ENCODE data around the gene DEDD.

GRCh38 chr1:161111117-161111516 lies 21.4 kb downstream of the DEDD start:
- TF ChIP-seq CTCF (CRISPR knock-in tag; IDR thresholded peaks at IDR 0.05): no peak
- no peak for TF ChIP-seq ZNF777 (CRISPR knock-in tag; IDR thresholded peaks at IDR 0.05)
- TF ChIP-seq SIN3A (IDR thresholded peaks at IDR 0.05; ENCODE audit: borderline replicate concordance, low read depth, low read length): no peak
- TF ChIP-seq TBL1XR1 (IDR thresholded peaks at IDR 0.05; ENCODE audit: borderline replicate concordance, low read length, partially characterized antibody): no peak
- TF ChIP-seq ATM (IDR thresholded peaks at IDR 0.05; ENCODE audit: borderline replicate concordance): no peak
- TF ChIP-seq ZNF609 (CRISPR knock-in tag; IDR thresholded peaks at IDR 0.05; ENCODE audit: borderline replicate concordance): no peak
- TF ChIP-seq FOXM1 (CRISPR knock-in tag; IDR thresholded peaks at IDR 0.05): no peak
- no peak for TF ChIP-seq TARDBP (CRISPR knock-in tag; IDR thresholded peaks at IDR 0.05)
- TF ChIP-seq NCOA1 (CRISPR knock-in tag; IDR thresholded peaks at IDR 0.05): no peak
- TF ChIP-seq PRDM15 (CRISPR knock-in tag; IDR thresholded peaks at IDR 0.05): no peak
- no peak for TF ChIP-seq TFAP4 (IDR thresholded peaks at IDR 0.05; ENCODE audit: borderline replicate concordance, low read depth)
- no peak for TF ChIP-seq PHF5A (CRISPR knock-in tag; IDR thresholded peaks at IDR 0.05; ENCODE audit: low read depth, unreplicated experiment)

All from HepG2 (cell line).